NB4 (cell line): ENCODE data around the gene EIF3K.
A peak's percentile ranks its signal among the peaks of the same experiment; 100 is the strongest.

ENCODE experiments used
- DNase-seq: peaks from one replicate; pipeline ENCODE4 v3.0.0; 2010; ENCODE audit warnings: low read depth
- H3K4me3 ChIP-seq: one replicate; pipeline ENCODE4 v1.5.1; 2011; ENCODE audit warnings: mild to moderate bottlenecking, low read depth, low read length, moderate library complexity
- MYC ChIP-seq: IDR thresholded peaks from 2 replicates; pipeline ENCODE4 v1.6.1; 2011; ENCODE audit warnings: low read depth, low read length
- POLR2A ChIP-seq: IDR thresholded peaks from 2 replicates; pipeline ENCODE4 v1.6.1; 2011; ENCODE audit warnings: mild to moderate bottlenecking; ENCODE audit not compliant: insufficient read length; ENCODE audit errors: extremely low read depth
- TF ChIP-seq, protein P1 (sequence below): IDR thresholded peaks from 2 replicates; pipeline ENCODE4 v1.6.1; 2011; ENCODE audit warnings: low read depth, low read length
- TF ChIP-seq, protein P2 (sequence below): IDR thresholded peaks from one replicate; pipeline ENCODE4 v1.5.1; 2012; ENCODE audit warnings: low read depth, low read length

EIF3K gene

DNA sequence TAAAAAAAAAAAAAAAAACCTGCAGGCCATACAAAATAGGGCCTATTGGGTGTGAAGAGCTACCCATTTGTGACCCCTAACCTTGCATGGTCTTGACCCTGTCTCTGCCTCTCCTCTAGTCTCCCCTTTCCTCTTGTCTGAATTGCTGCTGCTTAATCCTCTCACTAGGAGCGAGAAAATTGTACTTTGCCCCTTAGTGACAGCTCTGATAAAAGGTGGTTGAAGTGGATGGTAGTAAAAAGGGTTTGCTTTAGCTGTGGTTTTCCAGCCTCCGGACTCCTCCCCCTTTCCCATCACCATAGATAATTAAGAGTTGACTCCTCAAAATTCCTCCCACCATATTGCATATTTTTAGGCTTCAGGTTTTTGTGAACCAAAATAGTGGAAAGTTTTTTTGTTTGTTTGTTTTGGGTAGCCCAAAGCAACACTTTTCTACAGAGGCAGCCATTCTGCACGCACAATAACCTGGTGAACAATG is 52.0 kb downstream of the EIF3K start:
- TF ChIP-seq MYC (no peak), POLR2A (no peak)
- DNase-seq = no peak

DNA sequence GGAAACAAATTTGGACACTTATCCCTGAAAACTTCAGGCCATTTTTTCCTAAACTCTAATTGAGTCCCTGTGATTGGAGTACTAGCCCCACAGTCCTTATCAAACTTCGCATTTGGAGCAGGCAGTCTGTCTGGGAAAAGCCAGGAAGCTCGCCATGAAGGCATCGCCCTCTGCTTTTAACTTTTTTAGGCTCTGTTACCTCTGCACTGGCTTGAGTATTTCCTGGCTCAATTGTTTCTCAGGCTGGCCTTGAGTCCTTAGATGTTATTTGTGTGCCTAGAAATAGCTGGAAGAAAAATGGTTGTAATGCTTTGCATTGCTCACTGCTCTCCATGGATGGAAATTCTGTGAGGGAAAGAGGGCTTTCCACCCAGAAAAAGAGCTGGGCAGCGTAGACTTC is 52.7 kb downstream of the EIF3K start:
- no peak overlapping the region for H3K4me3 ChIP-seq
- no peak for TF ChIP-seq POLR2A
- no peak for TF ChIP-seq MYC
- TF ChIP-seq, protein P1, sequence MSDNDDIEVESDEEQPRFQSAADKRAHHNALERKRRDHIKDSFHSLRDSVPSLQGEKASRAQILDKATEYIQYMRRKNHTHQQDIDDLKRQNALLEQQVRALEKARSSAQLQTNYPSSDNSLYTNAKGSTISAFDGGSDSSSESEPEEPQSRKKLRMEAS = no peak
- TF ChIP-seq, protein P2, sequence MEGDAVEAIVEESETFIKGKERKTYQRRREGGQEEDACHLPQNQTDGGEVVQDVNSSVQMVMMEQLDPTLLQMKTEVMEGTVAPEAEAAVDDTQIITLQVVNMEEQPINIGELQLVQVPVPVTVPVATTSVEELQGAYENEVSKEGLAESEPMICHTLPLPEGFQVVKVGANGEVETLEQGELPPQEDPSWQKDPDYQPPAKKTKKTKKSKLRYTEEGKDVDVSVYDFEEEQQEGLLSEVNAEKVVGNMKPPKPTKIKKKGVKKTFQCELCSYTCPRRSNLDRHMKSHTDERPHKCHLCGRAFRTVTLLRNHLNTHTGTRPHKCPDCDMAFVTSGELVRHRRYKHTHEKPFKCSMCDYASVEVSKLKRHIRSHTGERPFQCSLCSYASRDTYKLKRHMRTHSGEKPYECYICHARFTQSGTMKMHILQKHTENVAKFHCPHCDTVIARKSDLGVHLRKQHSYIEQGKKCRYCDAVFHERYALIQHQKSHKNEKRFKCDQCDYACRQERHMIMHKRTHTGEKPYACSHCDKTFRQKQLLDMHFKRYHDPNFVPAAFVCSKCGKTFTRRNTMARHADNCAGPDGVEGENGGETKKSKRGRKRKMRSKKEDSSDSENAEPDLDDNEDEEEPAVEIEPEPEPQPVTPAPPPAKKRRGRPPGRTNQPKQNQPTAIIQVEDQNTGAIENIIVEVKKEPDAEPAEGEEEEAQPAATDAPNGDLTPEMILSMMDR = no peak
- no peak for DNase-seq

More for the DNA sequence above, 52.0 kb downstream of the EIF3K start:
- H3K4me3 ChIP-seq = no peak overlapping the region

DNA sequence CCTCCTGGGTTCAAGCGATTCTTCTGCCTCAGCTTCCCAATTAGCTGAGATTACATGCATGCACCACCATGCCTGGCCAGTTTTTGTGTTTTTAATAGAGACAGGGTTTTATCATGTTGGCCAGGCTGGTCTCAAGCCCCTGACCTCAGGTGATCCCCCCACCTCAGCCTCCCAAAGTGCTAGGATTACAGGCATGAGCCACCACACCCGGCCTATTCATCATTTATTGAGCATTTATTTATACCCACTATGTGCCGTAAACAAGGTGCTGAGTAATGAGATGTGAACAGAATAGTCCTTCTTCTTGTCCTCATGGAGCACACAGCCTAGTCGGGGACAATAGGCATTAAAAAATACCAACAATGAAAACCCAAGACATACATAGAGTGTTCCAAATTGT is 54.0 kb downstream of the EIF3K start:
- no peak for TF ChIP-seq MYC
- TF ChIP-seq, protein P2 = no peak
- TF ChIP-seq POLR2A = no peak
- no peak for DNase-seq
- no peak overlapping the region for H3K4me3 ChIP-seq

DNA sequence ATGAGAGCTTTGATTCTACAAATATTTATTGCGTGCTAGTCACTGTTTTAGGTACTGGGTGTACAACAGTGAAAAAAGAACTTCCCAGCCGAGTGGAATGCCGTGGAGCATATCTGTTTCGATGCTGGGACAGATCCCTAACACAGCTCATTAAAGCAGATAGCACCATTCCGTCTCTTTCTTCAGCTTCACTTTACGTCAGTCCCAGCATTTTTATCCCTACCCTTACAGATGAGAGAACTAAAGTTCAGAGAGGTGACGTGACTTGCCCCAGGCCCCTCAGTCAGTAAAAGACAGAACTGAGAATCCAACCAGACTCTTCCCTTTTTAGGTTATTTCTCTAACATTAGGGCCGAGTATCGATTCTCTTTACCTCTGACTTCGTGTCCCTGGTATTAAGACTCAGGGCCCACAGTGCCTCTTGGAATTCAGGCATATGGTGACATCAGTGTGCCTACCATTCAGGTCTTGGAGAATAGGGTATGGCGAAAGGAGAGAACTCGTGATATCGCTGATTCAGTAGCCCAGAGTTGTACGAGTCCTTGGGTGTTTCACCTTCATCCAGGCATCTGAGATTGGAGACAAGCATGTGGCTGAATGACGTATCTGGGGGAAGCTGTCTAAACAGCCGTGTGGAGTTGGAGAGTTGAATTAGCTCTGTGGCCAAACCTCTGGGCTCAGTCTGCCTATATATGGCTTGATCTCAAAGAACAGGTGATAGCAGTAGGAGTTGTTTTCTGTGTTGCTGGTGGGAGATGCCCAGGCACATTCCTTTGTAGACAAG is 55.6 kb downstream of the EIF3K start:
- TF ChIP-seq, protein P2 = no peak
- TF ChIP-seq POLR2A (no peak), MYC (no peak)
- TF ChIP-seq, protein P1 = no peak
- no peak for DNase-seq
- H3K4me3 ChIP-seq = no peak overlapping the region

DNA sequence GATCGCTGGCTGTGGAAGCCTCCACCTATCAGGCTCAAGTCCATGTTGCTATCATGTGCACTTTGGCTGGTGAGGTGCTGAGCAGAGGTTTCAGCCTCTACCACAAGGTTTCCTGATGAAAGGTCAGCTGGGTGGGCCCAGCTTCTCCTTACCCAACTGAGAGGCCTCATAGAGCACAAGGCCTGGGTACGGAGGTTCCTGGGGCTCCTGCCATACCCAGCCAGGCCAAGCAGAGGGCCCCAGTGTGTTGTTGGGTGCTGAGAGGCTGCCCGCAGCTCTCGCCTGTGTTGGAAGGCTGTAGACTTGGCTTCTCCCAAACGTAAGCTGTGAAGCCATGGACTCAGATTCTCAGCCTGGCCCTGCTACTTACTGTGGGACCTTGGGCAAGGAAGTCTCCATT is 56.6 kb downstream of the EIF3K start:
- DNase-seq = peak; percentile 66
- H3K4me3 ChIP-seq = no peak overlapping the region
- no peak for TF ChIP-seq MYC
- TF ChIP-seq, protein P2 = no peak
- TF ChIP-seq, protein P1 = no peak
- no peak for TF ChIP-seq POLR2A

DNA sequence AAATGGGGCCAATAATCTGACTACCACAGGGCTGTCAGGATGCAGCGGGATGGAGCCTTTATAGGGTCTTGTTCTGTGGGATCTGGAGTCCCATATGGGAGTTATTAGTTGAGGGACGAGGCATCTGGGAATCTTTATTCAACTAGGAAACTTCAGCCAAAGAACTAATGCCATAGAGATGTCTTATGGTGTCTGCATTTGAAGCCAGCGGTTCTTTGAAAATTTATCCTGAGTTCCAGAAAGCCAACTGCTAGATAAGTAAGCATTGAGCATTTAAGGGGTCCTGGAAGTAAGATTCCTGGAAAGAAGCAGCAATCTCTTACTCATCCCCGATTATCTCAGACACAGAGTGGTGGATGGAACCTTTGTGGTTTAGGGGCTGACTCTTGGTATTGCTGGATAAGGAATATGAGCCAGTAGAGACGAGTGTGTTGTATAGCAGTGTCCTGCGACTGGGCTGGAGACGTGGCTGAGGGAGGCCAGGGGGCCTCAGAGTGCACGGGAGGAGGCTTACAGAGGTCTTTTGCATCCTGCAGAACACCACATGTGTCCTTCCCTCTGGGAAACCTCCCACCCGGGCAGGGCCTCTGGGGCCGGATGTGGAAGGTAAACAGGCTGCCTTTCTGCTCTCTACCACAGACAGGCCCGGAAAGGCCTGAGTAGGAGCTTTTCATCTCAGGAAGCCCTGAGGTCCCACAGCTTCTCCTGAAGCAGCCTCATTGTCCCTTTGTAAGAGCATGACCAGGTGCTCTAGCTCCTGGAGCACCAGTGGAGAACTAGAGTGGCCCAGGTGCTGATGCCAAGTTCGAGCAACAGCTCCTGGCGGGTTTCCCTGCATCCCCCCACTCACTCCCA is 57.3 kb downstream of the EIF3K start:
- peak; percentile 74 for DNase-seq
- TF ChIP-seq, protein P1 = peak; percentile 43; the same call in 1 of the 2 replicates
- TF ChIP-seq MYC (0 out of 2 replicates have a peak, but pooled peaks have one; percentile 25), POLR2A (no peak)
- TF ChIP-seq, protein P2 = no peak
- H3K4me3 ChIP-seq = no peak overlapping the region
